GM19395 (cell line): ENCODE results near the gene FBXO30.
A peak's percentile ranks its signal among the peaks of the same experiment; 100 is the strongest.

Experiments
- ATAC-seq: cut with Tn5 transposase; IDR thresholded peaks from one replicate; pipeline ENCODE4 v1.9.1; 2021; ENCODE audit warnings: mild to moderate bottlenecking, moderate library complexity; ENCODE audit not compliant: unreplicated experiment

The FBXO30 gene, protein sequence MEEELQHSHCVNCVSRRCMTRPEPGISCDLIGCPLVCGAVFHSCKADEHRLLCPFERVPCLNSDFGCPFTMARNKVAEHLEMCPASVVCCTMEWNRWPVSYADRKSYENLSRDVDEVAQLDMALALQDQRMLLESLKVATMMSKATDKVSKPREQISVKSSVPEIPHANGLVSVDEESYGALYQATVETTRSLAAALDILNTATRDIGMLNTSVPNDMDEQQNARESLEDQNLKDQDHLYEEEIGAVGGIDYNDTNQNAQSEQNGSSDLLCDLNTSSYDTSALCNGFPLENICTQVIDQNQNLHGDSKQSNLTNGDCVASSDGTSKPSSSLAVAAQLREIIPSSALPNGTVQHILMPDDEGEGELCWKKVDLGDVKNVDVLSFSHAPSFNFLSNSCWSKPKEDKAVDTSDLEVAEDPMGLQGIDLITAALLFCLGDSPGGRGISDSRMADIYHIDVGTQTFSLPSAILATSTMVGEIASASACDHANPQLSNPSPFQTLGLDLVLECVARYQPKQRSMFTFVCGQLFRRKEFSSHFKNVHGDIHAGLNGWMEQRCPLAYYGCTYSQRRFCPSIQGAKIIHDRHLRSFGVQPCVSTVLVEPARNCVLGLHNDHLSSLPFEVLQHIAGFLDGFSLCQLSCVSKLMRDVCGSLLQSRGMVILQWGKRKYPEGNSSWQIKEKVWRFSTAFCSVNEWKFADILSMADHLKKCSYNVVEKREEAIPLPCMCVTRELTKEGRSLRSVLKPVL

DNA sequence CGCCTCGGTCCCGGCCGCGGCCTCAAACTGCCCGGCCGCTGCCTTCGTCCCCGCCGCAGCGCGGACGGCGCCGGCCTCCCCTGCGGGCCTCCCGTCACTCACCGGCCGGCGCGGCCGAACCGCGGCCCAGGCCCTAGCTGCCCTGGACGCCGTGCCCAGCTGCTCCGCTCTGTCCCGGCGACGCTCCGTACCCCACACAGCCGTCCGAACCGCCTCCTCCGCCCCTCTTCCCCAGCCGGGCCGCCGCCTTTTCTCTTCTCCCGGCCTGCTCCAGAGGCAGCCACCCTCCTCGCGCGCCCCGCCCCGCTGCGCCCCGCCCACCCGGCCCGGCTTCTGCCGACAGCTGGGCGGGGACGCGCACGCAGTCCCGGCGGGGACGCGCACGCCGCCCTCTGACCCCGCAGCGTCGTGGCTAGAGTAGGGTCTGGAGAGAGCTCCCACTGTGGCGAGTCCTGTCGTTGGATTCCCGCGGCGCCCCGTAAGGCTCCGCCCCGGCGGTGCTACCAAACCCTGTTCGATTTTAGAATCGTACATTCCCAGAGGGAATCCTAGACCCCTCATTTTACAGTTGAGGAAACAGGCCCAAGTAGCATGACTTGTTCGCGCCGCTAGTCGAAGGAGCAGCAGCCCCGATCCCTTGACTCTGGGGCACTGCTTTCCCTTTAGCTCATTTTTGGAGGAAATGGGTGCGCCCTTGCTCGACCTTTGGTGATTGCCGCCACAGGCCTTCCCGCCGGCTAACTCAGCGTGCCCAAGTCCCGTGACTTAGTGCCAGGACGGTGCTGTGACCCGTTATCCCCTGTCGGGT is at the start of gene FBXO30:
TSS of gene FBXO30 (minus strand) at position 295 of the 808 bp plus-strand sequence. CDS start 8,390 bp downstream, outside the sequence.
- ATAC-seq = peak; percentile 69

DNA sequence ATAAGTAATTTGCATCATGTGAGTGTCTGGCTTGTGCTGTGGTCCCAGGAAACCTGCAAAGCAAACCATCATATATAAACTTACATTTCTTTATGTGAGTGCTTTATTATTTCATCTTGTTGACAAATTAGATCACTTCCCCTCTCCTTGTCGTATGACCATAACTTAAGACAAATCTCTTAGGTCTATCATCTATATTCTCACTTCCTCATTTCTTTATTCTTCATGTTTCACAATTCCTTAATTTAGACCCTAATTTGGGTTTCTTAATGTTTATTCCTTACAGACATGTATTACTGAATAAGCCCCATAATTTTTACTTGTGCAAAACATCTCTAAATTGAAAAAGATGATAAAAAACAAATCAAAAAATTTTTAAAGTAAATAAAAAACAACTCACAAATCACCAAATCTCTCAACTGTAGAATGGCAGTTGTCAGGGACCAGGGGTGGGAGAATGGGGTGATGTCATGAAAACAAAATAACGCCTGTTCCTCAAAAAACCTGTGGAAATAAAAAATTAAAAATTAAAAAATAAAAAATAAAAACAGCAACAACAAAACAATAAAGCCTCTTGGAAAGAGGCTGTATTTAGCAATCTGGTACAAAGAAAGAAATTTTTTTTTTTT is 49.5 kb upstream of the FBXO30 start:
- ATAC-seq = peak; percentile 45

DNA sequence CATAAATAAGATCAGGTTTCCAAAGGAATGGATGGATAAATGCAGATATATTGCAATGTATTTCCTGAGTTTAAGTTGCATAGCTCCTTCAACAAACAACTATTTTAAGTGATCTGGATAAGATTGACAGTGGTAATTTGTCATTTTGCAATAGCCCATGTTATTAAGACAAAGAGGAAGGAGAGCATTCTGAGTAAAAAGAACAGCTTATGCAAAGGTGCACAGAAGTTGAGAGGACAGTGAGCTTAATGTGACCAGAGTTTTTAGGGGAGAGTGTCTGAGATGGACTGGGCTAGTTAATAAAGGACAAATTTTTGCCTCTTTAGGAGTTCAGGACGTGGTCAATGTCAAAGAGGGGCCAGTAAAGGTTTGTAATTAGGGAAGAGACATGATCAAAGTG is 48.8 kb upstream of the FBXO30 start:
- ATAC-seq = no peak

DNA sequence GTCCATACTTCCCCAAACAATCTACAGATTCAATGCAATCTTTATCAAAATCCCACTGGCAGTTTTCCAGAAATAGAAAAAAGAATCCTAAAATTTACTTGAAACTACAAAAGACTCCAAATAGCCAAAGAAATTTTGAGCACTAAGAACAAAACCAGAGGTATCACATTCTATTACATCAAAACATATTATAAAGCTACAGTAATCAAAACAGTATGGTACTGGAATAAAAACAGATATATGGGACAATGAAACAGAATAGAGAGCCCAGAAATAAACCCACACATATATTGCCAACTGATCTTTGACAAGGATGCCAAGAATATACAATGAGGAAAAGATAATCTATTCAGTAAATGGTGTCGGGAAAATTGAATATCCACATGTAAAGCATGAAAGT is 46.0 kb upstream of the FBXO30 start:
- no peak for ATAC-seq

DNA sequence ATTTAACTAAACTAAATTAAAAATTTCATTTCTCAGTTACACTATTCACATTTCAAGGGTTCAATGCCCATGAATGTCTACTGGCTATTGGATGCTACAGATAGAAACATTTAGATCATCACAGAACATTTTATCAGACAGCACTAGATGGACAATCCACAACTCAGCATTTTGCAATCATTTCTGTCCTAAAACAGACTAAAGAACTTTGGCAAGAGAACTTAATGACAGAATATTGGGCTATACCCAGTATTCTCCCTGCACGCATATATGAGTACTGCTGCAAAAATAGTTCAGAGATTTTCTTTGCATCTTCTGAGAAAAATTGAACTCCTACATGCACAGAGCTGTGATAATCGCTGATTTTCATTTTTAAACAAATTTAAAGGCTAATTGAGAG is 36.1 kb upstream of the FBXO30 start:
- ATAC-seq = no peak

DNA sequence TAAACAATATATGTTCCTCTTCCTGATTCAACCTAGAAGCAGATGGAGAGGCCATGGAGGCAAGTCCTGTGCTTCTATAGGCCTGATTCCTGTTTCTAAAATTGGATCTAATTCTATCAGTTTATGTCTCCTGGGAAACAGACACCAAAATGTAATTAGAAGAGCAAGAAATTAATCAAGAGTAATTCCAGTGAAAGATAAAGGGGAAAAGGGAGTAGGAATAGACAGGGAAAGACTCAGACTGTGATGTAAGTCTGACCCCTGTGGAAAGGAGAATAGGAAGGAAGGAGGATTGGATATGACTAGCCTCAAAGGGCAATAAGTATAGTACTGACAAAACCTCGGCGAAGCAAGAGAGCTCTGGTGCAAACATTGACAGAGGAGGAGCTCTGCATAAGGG is 33.9 kb upstream of the FBXO30 start:
- ATAC-seq = no peak

DNA sequence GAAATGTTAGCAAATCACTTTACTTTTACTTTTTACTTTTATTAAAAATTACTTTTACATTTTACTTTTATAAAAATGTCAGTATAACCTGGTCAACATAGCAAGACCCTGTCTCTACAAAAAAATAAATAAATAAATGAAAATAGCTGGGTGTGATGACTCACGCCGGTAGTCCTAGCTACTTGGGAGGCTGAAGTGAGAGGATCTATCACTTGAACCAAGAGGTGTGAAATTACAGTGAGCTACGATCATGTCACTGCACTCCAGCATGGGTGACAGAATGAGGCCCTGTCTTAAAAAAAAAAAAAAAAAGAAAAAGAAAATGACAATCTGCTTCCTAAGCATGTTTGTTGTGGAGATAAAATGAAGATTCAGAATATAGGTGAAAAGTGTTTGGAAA is 31.0 kb upstream of the FBXO30 start:
- no peak for ATAC-seq

DNA sequence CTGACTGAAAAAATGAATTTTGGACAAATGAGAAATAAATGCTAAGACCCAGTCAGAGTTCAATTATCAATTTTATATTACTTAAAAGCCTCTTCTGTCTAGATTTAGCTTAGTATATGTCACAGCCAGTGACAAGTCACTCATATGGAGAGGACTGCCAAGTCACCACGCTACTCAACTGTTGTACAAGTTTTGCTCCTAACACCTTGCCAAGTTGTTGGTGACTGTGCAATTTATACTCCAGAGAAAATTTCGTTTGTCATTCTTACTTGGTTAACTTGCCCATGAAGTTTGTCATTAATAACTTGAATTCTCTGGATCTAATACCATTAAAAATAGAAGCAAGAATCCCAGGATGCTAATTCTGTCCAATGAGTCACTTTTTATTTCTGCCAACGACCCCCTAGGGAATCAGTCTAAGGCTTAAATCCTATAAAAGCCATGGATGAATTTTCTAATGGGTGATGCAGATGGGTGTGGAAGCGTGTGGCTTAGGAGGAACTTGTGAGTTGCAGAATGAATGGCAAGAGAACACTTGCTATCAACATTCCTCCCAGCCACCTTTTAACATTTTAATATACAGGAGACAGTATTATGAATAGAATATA is 30.4 kb upstream of the FBXO30 start:
- ATAC-seq = no peak

DNA sequence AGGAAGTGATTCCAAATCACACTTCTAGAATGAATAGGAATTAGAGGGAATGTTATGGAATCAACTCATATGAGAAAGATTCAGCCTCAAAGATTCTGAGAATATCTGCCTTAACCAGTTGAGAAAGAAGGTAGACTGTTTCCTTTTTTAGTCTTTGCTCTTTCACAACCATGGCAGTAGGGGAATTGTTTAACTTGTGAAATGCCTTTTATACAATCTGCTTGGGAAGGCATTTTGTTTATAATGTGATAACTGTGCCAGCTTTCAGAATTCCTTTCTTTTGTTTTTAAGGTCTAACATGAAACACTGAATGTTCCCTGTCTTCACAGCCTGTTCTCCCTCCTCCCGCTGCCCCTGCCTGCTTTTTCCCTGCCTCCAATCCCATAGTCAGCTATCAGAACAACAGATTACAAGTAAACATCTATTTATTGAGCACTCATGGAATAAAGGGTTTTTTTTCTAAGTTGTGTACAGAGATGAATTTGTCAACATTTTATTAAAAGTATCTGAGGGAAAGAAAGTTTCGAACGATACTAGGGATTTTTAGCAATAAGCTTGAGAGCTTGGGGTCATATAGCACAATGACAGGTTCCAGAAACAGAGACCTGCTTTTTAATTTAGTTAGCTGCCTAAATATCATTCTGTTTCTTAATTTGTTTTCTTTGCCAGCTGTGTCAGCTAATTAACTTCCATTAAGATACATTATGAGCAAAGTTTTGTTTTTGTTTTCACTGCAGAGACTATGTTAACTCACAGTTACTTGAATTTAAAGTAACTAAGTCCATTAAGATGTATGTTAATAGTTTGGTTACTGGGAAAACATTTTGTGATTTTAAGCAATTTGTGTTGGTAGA is 28.3 kb upstream of the FBXO30 start:
- ATAC-seq = no peak

DNA sequence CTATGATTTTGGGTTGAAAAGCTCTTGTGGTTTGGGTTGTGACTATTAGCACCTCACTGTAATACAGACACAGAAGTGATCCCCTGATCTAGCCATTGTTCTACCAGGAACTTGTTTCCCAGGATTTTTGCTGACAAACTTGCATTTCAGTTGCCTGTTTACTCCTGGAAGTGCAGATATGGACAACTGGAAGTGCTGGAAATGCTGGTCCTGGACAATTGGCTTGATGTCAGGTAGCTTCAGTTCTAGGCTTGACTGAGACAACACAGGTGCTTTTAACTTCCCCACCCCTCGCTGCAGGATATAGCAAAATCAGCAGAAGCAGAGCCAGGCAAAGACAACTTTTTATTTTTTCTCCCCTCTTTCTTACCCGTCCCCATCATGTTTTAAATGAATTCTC is 27.1 kb upstream of the FBXO30 start:
- ATAC-seq = no peak

DNA sequence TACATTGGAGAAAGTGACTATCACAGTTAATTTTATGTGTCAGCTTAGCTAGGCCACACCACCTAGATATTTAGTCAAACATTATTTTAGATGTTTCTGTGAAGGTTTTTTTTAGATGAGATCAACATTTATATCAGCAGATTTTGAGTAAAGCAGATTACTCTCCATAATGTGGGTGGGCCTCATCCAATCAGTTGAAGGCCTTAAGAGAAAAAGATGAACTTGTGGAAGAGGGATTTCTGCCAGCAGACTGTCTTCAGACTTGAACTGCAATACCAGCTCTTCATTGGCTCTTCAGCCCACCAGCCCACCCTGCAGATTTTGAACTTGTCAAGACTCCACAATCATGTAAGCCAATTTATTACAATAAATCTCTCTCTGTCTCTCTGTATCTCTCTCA is 25.1 kb upstream of the FBXO30 start:
- ATAC-seq = no peak

DNA sequence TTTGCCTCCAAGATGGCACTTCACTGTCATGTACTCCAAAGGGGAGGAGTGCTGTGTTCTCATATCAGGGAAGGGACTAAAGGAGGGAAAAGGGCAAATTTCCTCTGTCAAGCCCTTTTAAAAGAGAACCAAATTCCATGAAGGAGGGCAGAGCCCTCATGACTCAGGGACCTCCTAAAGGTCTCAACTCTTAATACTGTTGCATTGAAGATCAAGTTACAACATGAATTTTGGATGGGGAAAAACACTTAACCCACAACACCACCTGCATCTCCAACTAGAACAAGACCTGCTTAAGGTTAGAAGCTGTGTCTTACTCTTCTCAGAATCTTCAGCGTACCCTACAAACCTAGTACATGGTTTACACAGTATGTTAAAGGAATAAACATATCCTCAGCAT is 23.7 kb upstream of the FBXO30 start:
- no peak for ATAC-seq

DNA sequence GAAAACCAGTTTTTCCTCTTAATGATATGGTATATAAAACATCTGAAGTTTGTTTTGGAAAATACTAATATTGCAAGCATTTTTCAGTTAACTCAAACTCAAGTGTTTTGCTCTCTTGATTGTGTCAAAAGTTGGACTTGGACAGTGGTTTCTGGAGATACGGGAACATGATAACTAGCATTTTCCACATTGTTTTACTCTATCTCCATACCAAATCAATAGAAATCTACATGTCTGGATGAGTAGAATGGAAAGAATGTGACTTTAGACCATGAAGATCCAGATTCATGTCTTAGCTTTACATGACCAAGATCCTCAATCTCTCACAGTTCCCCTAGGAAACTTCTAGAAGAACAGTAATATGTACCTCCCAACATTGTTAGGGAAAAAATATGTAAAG is 22.2 kb upstream of the FBXO30 start:
- ATAC-seq = no peak

DNA sequence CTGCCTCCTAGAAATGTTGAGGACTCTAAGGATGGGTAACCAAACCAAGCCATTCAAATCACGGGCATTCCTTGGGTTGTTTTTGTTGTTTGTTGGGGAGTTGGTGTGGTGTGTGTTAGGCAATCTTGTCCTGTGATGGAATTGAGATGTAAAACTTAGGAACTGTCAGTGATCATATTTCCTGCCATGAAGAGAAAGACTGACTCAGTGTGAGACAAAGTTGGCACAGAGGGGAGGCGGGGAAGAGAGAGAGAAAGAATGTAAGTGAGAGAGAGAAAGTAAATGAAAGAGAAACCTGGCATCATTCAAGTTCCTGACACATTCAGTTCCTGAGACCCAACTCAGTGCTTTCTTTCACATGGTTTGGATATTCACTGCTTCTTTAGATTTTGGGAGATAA is 21.6 kb upstream of the FBXO30 start:
- no peak for ATAC-seq

DNA sequence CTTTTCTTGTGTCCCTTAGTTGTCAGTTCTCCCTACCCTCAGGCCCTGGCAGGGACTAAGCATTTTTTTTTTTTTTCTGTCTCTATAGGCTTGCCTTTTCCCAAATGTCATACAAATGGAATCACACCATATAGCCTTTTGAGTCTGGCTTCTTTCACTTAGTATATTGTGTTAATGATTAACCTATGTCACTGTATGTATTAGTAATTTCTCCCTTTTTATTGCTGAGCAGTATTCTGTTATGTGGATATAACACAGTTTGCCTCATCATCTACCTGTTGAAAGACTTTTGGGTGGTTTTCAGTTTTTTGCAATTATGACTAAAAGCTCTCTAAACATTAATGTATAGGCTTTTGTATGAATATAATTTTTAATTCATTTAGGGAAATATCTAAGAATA is 16.0 kb upstream of the FBXO30 start:
- no peak for ATAC-seq

DNA sequence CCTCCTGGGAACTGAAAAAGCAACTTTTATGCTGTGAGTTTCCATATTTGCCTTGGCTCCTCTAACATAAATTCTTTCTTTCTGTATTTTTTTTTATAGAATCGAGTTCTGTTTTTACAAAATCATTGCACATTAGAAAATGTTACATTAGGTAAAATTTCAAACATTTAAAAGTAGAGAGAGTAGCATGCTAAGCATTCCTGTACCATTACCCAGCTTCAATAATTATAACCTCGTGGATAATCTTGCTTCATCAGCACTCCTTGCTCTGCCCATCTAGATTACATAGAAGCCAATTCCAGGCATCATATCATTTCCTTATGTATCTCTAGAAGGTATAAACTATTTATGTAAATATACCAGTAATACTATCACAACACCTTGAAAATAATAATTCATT is 15.4 kb upstream of the FBXO30 start:
- no peak for ATAC-seq

DNA sequence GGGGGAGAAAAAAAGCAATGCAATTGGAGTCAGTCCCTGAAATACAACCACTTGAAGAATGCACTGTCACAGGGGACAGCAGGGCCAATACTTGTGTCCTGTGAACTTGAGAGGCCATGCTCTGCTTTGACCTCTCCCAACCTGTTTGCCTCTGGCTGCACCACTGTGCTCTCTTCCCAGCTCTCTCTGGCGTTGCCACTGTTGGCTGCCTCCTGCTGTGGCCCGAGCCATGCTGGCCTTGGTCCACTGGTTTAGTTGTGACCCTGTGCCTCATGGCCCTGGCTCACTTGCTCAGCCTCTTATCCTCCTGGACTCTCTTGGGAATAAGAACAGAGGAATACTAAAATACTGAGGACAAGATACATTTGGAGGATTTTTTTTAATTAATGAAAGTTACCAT is 14.5 kb upstream of the FBXO30 start:
- ATAC-seq = no peak

DNA sequence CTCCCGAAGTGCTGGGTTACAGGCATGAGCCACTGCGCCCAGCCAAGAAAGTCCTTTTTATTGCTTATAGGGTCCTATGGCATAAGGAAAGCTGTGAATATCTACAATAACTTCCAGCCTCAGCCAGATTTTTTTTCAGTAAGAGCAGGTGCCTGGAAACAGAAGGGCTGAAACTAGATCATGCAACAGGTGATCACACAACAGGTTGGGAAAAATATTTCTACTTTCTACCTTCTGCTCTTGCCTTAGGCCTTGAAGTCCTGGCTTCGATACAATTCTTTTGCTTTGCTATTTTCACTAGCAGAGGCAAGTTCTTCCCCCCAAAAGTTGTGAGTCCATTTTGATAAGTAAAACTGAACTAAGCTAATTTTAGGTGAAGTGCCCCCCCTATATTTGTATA is 9.7 kb upstream of the FBXO30 start:
- no peak for ATAC-seq

DNA sequence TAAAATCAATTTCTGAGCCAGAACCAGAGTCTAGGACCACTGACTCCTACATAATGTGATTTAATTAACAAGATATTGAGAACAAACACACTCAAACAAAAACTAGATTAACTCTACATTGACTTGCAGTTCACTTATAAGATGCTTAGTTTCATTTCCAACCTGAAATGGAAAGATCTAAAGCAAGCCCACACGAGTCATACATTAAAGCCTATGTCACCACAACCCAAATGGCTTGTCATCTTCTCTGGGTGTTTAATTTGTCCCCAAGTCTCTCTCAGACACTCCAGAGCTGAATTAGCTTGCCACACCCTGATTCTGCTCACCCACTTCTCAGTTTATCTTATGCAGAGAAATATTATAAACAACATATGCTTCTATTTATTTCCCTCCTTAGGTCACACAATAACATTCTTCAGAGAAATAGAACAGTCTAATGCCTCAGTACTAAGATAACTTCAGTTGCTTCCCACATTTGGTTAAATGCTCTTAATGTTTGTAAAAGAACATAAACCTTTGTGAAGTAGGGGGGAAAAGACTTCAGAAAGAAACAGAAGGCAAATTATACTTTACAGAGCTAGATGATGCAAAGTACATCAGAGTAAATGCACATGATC is 8.8 kb upstream of the FBXO30 start:
- peak; percentile 67 for ATAC-seq
